HFFc6 (cell line): ENCODE measurements around the gene GPR162. TPM values are rescaled to one million over a fixed set of nuclear protein-coding genes. Genes with fewer than 3 reads are reported as not detected.

Experiments used
- DNase-seq: peaks from one replicate; pipeline ENCODE4 v3.0.0-alpha.2; 2018
- H3K27ac Mint-ChIP-seq: 2 replicates; pipeline ENCODE4 v1.8.0; 2020; ENCODE audit warnings: mild to moderate bottlenecking, mixed read lengths
- H3K27me3 Mint-ChIP-seq: 2 replicates; pipeline ENCODE4 v1.8.0; 2021; ENCODE audit warnings: mild to moderate bottlenecking, moderate library complexity, mixed read lengths; ENCODE audit not compliant: insufficient read depth
- H3K36me3 Mint-ChIP-seq: 2 replicates; pipeline ENCODE4 v1.8.0; 2021; ENCODE audit warnings: low read depth, mixed read lengths
- H3K4me1 Mint-ChIP-seq: 2 replicates; pipeline ENCODE4 v1.8.0; 2020; ENCODE audit warnings: low read depth, mixed read lengths
- H3K4me3 Mint-ChIP-seq: 2 replicates; pipeline ENCODE4 v1.8.0; 2020; ENCODE audit warnings: mild to moderate bottlenecking, moderate library complexity, mixed read lengths
- H3K9me3 Mint-ChIP-seq: 2 replicates; pipeline ENCODE4 v1.8.0; 2020; ENCODE audit warnings: mild to moderate bottlenecking, mixed read lengths
- total RNA-seq, 6 experiments: library from RNA; stranded (reverse); fragmentation: NEBNext Ultra II Directional; extraction: Animal tissue kit (Norgen Biotek cat#: 25700); gene quantifications; 2 replicates in 1 of 6; 3 replicates in 5 of 6; pipeline ENCODE4 v1.2.3, GENCODE V29; 2021
- TF ChIP-seq, protein P1 (sequence below): fragments of 200-600 bp; sonication (generic); IDR thresholded peaks from 2 replicates; pipeline ENCODE4 v1.5.0; 2021; ENCODE audit warnings: antibody characterized with exemption, mild to moderate bottlenecking

Gene GPR162
- total RNA-seq, 6 experiments from 2014 or later = 0.78 to 3.1 (median 2.6) TPM

DNA sequence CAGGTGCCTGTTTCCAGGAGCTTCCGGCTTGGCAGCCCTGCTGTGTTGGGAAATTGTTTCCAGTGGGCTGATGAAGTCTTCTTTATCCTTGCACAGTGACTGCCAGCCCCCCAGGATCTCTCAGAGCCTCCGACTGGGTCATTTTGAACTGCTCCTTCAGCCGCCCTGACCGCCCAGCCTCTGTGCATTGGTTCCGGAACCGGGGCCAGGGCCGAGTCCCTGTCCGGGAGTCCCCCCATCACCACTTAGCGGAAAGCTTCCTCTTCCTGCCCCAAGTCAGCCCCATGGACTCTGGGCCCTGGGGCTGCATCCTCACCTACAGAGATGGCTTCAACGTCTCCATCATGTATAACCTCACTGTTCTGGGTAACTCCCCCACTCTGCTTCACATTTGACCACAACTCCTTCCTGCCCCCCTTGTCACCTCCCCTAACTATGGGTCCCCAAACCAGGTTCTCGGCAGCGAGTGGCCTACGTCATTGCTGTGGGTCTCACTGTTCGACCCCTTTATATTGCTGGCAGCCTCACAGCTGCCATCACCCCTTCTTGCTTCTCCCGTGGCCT, 47.0 kb upstream of the GPR162 start:
- Mint-ChIP-seq H3K27ac (no peak overlapping the region), H3K4me3 (no peak overlapping the region), H3K4me1 (peaks cover 24% of the 10 kb centered on the region), H3K9me3 (no peaks in the 10 kb centered on the region), H3K36me3 (no peaks in the 10 kb centered on the region), H3K27me3 (peaks cover 8% of the 10 kb centered on the region)
- no peak for DNase-seq
- TF ChIP-seq, protein P1, sequence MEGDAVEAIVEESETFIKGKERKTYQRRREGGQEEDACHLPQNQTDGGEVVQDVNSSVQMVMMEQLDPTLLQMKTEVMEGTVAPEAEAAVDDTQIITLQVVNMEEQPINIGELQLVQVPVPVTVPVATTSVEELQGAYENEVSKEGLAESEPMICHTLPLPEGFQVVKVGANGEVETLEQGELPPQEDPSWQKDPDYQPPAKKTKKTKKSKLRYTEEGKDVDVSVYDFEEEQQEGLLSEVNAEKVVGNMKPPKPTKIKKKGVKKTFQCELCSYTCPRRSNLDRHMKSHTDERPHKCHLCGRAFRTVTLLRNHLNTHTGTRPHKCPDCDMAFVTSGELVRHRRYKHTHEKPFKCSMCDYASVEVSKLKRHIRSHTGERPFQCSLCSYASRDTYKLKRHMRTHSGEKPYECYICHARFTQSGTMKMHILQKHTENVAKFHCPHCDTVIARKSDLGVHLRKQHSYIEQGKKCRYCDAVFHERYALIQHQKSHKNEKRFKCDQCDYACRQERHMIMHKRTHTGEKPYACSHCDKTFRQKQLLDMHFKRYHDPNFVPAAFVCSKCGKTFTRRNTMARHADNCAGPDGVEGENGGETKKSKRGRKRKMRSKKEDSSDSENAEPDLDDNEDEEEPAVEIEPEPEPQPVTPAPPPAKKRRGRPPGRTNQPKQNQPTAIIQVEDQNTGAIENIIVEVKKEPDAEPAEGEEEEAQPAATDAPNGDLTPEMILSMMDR = no peak

GRCh38 chr12:6775185-6776174, 46.1 kb upstream of the GPR162 start:
- peaks cover 23% of the 10 kb centered on the region for H3K4me1 Mint-ChIP-seq
- H3K9me3 Mint-ChIP-seq = no peaks in the 10 kb centered on the region
- DNase-seq = no peak
- H3K4me3 Mint-ChIP-seq = no peak overlapping the region
- H3K27me3 Mint-ChIP-seq = peaks cover 8% of the 10 kb centered on the region
- H3K36me3 Mint-ChIP-seq = no peaks in the 10 kb centered on the region
- TF ChIP-seq, protein P1 = no peak
- no peak overlapping the region for H3K27ac Mint-ChIP-seq

- Mint-ChIP-seq H3K27ac (no peak overlapping the region), H3K9me3 (no peaks in the 10 kb centered on the region), H3K36me3 (no peaks in the 10 kb centered on the region), H3K27me3 (peaks cover 8% of the 10 kb centered on the region), H3K4me1 (peaks cover 16% of the 10 kb centered on the region), H3K4me3 (no peak overlapping the region)
- TF ChIP-seq, protein P1 = no peak
- DNase-seq = no peak
Measured at GRCh38 chr12:6777386-6777785, 44.2 kb upstream of the GPR162 start.

DNA sequence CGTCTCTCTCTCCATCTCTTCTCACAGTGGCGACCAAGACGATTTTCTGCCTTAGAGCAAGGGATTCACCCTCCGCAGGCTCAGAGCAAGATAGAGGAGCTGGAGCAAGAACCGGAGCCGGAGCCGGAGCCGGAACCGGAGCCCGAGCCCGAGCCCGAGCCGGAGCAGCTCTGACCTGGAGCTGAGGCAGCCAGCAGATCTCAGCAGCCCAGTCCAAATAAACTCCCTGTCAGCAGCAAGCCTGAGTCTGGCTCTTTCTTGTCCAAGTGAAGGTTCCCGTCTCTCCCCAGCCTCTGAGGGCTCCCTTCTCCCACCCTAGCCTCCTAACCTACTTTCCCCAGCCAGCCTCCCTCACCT, 43.4 kb upstream of the GPR162 start:
- H3K36me3 Mint-ChIP-seq = no peaks in the 10 kb centered on the region
- H3K4me3 Mint-ChIP-seq = peak overlapping the region; percentile 89
- TF ChIP-seq, protein P1 = no peak
- no peaks in the 10 kb centered on the region for H3K9me3 Mint-ChIP-seq
- peak; percentile 25 for DNase-seq
- H3K27ac Mint-ChIP-seq = no peak overlapping the region
- peaks cover 8% of the 10 kb centered on the region for H3K27me3 Mint-ChIP-seq
- H3K4me1 Mint-ChIP-seq = peaks cover 16% of the 10 kb centered on the region

- H3K9me3 Mint-ChIP-seq = no peaks in the 10 kb centered on the region
- peak overlapping the region; percentile 84 for H3K27ac Mint-ChIP-seq
- peaks cover 8% of the 10 kb centered on the region for H3K27me3 Mint-ChIP-seq
- no peaks in the 10 kb centered on the region for H3K36me3 Mint-ChIP-seq
- peak; percentile 87 for DNase-seq
- H3K4me3 Mint-ChIP-seq = peak overlapping the region; percentile 89
- TF ChIP-seq, protein P1 = peak; percentile 96
- H3K4me1 Mint-ChIP-seq = peaks cover 16% of the 10 kb centered on the region
Measured at GRCh38 chr12:6778574-6779550, 42.8 kb upstream of the GPR162 start.
